GM21576 (cell line): ENCODE data around the gene NFIC.

Experiments used
- ATAC-seq: cut with Tn5 transposase; IDR thresholded peaks from one replicate; pipeline ENCODE4 v1.9.1; 2021; ENCODE audit warnings: mild to moderate bottlenecking, moderate library complexity; ENCODE audit not compliant: unreplicated experiment

Gene NFIC

GRCh38 chr19:3358689-3359014, 7.7 kb upstream of the NFIC start:
- ATAC-seq: no peak

- ATAC-seq: no peak
Measured at GRCh38 chr19:3359015-3359918, 7.1 kb upstream of the NFIC start.

GRCh38 chr19:3359919-3360420, 6.4 kb upstream of the NFIC start:
- no peak for ATAC-seq

GRCh38 chr19:3360421-3361383, 5.7 kb upstream of the NFIC start:
- no peak for ATAC-seq

- ATAC-seq: no peak
Measured at GRCh38 chr19:3361384-3362216, 4.8 kb upstream of the NFIC start.

GRCh38 chr19:3362217-3362906, 4.0 kb upstream of the NFIC start:
- no peak for ATAC-seq

- no peak for ATAC-seq
Measured at GRCh38 chr19:3363841-3364500, 2.4 kb upstream of the NFIC start.

- no peak for ATAC-seq
Measured at GRCh38 chr19:3364501-3364858, 1.9 kb upstream of the NFIC start.

- no peak for ATAC-seq
Measured at GRCh38 chr19:3365093-3365835, 1.1 kb upstream of the NFIC start.

- ATAC-seq: no peak
Measured at GRCh38 chr19:3366753-3367627, 607 bp downstream of the NFIC start.

GRCh38 chr19:3367628-3368440, 1.5 kb downstream of the NFIC start:
- no peak for ATAC-seq

- no peak for ATAC-seq
Measured at GRCh38 chr19:3368441-3368795, 2.0 kb downstream of the NFIC start.

GRCh38 chr19:3368848-3369336, 2.5 kb downstream of the NFIC start:
- no peak for ATAC-seq

- no peak for ATAC-seq
Measured at GRCh38 chr19:3369337-3370213, 3.2 kb downstream of the NFIC start.

- ATAC-seq: no peak
Measured at GRCh38 chr19:3370214-3370720, 3.9 kb downstream of the NFIC start.
